EH (cell line): Measurements from ENCODE around the gene CHD6.

Source experiments
- DNase-seq: peaks from one replicate; pipeline ENCODE4 v3.0.0-alpha.2; 2015; ENCODE audit warnings: low read depth

The CHD6 gene

DNA sequence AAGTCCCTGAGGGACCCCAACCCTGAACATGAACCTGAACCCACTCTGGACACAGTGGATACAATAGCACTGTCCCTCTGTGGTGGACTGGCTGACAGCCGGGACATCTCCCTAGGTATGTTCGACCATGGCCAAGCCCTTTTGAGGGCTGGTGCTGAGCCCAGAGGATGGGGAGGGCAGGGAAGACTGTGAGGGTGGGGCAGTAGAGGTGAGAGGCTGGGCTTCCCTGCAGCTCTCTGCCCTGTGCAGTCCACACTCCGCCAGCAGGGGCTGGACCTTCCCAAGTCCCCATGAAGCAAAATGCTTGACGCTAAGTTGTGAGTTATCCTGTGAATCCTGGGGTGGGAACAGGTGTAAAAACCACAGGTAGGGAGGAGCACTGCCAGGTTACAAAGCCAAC is 266.1 kb downstream of the CHD6 start:
- no peak for DNase-seq
